HG02870 (cell line): ENCODE measurements around the gene THYN1.

Experiments
- ATAC-seq: cut with Tn5 transposase; IDR thresholded peaks from one replicate; pipeline ENCODE4 v1.9.1; 2021; ENCODE audit warnings: mild to moderate bottlenecking, moderate library complexity; ENCODE audit not compliant: unreplicated experiment

Gene THYN1

DNA sequence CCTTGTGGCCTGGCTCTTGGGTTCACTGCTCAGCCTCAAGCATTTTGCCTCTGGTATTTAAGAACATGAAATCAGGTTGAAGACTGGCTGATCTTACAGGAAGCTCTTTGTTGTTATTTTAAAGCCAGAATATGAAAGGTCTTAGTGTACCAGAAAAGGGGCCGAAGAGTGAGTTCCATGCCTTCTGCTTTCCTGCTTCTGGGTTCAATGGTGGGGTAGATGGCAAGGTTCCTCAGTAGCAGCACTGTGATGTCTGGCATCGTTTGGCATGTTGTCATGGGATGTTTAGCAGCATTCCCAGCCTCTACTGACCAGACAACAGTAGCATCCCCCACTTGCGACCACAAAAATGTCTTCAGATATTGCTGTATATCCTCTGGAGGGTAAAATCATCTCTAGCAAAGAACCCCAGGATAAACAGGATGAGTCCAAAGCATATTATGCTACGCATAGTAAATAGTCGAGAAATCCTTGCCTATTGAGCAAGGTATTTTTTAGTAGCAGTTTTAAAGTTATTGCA is 26.3 kb downstream of the THYN1 start:
- no peak for ATAC-seq

DNA sequence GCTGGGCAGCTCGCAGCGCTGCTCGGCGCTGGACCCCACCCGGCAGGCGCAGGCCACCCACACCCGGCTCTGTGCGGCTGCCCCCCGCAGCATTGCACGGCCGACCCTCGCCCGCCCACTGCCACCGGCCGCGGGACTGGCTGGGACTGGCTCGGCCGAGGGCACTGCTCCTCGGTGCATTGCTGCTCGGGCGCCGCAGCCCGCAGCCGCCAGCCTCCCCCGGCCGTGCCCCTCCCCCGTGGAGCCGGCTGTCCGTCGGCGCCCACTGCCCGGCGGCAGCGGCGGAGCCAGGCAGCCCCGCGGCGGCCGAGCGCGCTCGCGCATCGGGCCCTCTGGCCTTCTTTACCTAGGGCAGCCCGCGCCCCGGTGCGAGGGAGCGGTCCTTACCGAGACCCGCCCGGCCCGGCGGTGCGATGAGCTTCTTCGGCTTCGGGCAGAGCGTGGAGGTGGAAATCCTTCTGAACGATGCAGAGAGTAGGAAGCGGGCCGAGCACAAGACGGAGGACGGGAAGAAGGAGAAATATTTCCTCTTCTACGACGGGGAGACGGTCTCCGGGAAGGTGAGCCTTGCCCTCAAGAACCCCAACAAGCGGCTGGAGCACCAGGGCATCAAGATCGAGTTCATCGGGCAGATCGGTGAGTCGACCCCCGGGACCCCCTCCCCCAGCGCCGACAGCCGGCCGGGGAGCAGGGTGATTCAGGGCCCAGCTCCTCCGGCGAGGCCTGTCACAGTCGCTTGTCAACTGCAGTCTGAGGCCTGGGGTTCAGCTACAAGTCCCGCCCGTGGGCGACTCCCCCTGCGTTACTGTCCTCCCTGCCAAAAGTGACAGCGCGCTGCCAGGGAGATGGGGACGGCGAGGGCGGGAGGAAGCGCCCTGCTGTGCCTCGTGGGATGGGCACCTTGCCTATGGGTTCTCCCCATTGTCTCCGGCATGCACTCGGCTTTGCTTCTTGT is 28.2 kb downstream of the THYN1 start:
- ATAC-seq: peak; percentile 20

DNA sequence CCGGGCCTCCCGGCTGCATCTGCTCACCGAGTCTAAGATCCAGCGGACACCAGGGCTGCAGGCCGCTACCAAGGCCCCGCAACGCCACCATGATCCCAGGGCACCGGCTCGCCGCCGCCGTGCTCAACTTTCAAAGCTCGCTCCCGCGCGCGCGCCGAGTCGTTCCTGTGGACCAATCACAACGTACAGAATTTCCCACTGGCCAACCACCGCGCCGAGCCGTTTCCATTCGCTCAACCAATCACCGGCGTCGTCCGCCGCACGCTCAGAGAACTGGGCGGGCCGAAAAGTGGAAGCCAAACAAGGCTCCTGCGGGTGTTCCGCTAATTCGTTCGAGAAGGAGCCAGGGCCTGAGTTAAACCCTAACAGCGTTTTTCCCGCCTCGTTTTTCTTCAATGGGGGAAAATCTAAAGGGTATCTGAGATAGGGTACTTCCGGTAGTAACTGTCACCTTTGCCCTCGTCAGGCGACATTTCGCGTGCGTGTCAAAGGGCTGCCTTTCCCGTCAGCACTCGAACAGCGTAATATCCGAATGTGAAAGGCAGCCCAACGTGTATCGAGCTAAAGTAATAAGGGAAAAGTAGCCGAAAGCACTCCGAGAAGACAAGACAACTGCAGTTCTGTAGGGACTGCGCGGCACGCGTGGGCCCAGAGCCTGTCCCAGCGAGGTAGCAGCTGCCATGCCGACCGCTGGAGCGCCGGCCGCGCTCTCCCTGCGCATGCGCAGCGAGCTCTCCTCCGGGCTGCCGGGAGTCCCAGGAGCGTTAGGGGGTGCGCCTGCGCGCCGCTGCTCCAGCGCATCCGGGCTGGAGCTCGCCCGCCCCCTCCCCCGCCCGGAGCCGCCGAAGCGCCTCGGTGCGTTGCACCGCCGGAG is 29.1 kb downstream of the THYN1 start, which contains the start of the genes NCAPD3 and VPS26B:
NCAPD3 (minus strand) TSS at position 132 of the 874 bp plus-strand sequence; CDS start at position 91, 41 bp downstream.
VPS26B (plus strand) TSS at position 836 of the 874 bp plus-strand sequence. CDS start 452 bp downstream, outside the sequence.
- peak; percentile 72 for ATAC-seq

DNA sequence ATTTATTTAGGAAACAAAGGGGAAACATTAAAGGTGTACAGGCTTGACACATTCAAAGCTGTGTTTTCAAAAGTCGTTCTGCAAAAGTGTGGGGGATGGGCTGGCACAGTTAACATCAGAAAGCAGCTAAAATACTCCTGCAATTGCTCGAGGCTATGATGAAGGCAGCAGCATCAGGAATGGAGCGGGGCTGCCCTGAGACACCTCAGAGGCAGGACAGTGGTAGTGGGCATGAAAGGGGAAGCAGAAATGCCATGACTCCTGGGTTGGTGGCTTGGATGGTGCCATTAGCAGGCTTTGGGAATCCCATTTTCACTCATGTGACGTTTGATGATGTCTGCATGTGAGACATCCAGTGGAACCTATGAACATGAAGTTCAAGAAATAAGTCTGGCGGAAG is 30.0 kb downstream of the THYN1 start:
- no peak for ATAC-seq

DNA sequence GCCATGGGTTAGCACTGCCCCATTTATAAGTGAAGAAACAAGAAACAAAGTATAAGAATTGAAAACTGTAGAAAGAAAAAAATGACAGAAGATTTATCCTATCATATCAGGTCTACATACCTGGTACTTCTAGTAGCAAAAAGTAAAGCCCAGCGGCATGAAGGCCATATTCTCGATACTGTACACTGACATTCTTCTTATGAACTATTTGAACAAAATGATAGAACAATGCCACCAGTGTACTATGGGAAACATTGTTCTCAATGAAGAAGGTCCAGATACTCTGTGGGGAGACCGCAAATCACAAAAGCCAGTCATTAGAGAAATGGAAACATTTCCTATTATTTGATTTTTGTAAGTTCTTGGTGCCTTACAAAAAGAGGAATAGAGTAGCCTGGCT is 36.3 kb downstream of the THYN1 start:
- ATAC-seq: no peak

DNA sequence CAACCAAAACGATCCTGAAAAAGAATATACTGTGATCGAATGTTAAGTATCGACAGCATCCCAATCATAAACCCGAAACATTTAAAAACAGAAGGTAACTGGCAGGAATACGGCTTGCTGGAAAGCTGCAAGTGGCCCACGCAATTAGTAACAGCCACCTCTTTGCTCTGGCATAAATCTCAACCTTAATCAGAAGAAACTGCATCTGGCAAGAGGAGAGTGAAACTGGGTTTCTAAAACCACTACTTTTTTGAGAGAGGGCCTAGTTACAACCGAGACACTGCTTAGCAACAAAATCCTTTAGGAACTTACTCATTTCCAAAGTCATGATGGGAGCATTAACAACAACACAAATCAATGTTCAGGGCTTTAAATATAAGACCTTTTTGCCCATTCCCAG is 37.3 kb downstream of the THYN1 start:
- ATAC-seq: no peak

DNA sequence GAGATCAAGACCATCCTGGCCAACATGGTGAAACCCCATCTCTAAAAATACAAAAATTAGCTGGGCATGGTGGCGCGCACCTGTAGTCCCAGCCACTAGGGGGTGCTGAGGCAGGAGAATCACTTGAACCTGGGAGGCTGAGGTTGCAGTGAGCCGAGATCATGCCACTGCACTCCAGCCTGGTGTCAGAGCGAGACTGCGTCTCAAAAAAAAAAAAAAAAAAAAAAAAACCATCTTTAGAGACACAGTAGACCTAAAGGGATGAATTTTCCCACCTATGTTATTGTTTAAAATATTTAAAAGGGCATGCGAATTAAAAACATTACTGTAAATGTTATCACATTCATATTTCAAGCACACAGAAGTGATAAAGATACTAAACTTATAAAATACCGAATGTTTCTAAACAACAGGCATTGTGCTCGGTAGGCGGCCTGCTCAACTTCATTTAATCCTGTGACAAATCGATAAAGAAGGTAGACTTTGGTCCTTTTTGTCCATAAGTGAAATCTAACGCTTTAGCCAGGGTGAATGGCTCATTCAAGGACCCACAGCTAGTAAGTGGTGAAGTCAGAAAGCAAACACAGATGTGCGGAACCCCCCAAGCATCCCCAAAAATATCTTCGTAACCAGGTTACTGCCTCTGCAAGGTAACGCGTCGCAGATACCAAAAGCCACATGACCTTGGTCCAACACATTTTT is 45.5 kb downstream of the THYN1 start:
- ATAC-seq: no peak

DNA sequence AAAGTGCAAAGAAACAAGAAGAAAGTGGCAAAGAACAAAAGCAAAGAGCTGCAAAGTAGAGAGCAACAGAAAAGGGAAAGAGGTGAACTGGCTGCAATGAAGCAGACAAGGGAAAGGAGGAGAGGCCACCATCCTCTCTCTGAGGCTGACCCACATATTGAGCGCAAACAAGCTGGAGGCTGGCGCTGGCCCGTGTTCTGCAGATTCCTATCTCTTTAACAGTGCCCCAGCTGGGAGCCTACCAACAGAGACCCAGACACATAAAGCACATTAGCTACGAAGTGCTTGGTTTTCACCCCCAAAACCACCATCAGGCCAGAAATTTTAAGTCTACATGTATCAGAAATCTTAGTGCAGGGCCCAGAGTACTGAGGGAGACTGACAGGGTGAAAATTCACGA is 47.0 kb downstream of the THYN1 start:
- ATAC-seq: no peak

DNA sequence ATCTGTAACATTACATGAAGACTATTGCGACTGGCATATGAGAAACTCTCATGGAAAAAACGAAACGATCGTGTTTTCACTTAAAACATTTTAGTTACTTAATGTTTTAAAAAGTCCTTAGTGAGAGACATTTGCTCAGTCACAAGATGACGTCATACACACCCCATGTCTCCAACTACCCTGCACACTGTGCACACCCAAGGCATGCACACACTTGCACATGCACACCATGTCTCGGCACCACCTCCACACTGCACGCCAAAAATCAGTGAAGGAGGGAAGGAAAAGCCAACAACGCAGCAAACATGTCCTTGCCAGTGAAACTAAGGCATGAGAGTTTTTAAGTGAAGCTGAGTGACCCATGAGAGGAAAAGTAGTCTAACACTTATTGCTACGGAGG is 47.4 kb downstream of the THYN1 start:
- no peak for ATAC-seq

DNA sequence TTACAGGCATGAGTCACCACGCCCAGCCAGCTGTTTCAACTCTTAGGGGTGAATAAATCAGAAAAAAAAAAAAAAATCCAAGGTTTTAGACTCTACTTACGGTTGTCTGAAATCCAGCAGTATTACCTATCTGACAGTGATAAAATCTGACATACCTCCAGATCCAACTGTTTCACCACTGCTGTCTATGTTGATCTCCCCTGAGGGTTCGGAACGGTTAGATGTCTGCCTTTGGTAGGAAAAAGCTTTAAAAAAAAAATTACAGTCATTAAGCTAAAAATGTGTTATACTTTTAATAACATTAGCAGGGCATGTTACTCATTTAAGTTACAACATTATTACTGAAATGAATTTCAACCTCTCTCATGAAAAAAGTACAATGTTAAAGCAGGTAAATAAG is 50.5 kb downstream of the THYN1 start:
- no peak for ATAC-seq

DNA sequence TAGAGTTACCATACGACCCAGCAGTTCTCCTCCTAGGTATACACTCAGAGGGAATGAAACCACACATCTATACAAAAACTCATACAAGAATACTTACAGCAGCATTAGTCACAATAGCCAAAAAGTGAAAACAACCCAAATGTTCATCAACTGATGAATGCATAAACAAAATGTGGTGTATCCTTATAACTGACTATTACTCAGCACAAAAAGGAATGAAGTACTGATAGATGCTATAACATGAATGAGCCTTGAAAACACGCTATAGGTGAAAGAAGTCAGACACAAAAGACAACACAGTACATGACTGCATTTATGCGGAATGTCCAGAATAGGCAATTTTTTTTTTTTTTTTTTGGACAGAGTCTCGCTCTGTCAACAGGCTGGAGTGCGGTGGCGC is 52.5 kb downstream of the THYN1 start:
- ATAC-seq: no peak

DNA sequence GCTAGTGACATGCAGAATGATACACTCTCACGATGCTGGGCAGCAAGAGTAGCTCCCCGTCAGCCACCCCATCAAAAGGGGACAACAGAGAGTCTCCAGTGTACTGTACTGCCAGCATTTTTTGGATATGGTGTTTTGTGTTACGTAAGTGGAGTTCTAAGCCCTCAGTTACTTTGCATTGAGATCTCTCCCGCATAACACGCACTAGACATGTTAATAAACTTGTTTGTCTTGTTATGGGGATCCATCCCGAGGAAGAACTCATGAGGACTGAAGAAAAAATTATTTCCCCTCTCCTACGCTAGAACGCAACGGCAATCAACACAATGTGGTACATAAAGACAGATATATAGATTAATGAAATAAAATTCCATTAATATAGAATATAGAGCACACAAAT is 53.6 kb downstream of the THYN1 start:
- no peak for ATAC-seq
